Activated B cell treated with CpG ODN at 0.5 μM for 24 hours (primary cell): ENCODE data around the gene CAMK2D. TPM values are rescaled to one million over a fixed set of nuclear protein-coding genes. Genes with fewer than 3 reads are reported as not detected.

Source experiments
- ATAC-seq: fragments of 200-7000 bp; cut with Tn5 transposase; one replicate; pipeline ENCODE4 v1.10.0; 2021; ENCODE audit warnings: low read depth, mild to moderate bottlenecking, moderate library complexity
- CTCF ChIA-PET: fragments of 350-600 bp; sonication (Branson Sonifier 250); formaldehyde crosslinking; loops from one replicate; lab custom pipeline; 2021; ENCODE audit warnings: antibody characterized with exemption; lab: Charles Lee
- POLR2A ChIA-PET: fragments of 350-600 bp; sonication (Branson Sonifier 250); formaldehyde crosslinking; loops from one replicate; lab custom pipeline; 2021; ENCODE audit warnings: antibody characterized with exemption; lab: Charles Lee
- DNase-seq: peaks from one replicate; pipeline ENCODE4 v3.0.0; 2022
- H3K27ac Mint-ChIP-seq: one replicate; pipeline ENCODE4 v1.8.0; 2020; ENCODE audit warnings: mixed read lengths
- H3K27me3 Mint-ChIP-seq: one replicate; pipeline ENCODE4 v1.8.0; 2021; ENCODE audit warnings: mixed read lengths
- H3K36me3 Mint-ChIP-seq: one replicate; pipeline ENCODE4 v1.8.0; 2021; ENCODE audit warnings: low read depth, mixed read lengths
- H3K4me1 Mint-ChIP-seq: one replicate; pipeline ENCODE4 v1.8.0; 2021; ENCODE audit warnings: mixed read lengths
- H3K4me3 Mint-ChIP-seq: one replicate; pipeline ENCODE4 v1.8.0; 2020; ENCODE audit warnings: mild to moderate bottlenecking, mixed read lengths
- H3K9me3 Mint-ChIP-seq: one replicate; pipeline ENCODE4 v1.8.0; 2020; ENCODE audit warnings: mixed read lengths
- intact Hi-C: fragments of 100-400 bp; cut with micrococcal nuclease; formaldehyde crosslinking; loops from one replicate; pipeline ENCODE4 v1.15.1; 2024
- total RNA-seq: library from RNA; stranded (reverse); gene quantifications from 2 replicates; pipeline ENCODE4 v1.2.3, GENCODE V29; 2022
- TF ChIP-seq, protein P1 (sequence below): fragments of 200-600 bp; IDR thresholded peaks from one replicate; pipeline ENCODE4 v1.8.0; 2022; ENCODE audit warnings: antibody characterized with exemption, mild to moderate bottlenecking

The CAMK2D gene
- total RNA-seq, 1 donor from 2014 or later, result 72.9 TPM

DNA sequence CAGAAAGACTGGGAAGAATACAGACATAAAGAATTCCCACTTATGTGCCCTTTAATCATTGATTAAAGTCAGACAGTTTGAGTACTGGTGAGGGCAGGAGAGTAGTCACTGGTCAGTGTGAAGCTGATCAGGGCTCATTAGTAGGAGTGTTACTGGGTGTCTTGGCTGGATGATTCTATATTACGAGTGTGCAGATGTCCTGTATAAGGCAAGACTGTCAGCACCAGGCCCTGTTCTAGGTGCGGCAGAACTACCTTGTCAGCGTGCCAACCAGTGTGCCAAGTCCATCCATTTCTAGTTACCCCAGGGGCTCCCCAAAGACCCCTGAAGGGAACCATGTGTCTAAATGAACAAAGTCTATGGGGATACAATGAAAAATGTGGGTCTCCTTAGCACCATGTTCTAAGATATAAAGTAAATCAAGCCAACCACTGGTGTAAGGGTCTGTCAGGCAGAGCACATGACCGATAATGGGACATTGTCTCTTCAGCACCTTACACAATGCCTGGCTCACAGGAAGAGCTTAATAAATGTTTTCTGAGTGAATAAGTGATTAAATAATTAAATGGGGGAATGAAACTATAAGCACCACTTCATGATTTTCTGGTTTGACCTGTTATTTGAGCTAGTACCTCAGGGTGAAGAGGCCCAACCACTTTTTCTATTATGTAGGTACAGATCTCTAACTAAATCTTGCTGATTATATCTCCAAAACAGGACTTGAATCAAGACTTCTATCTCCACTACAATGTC, 205.0 kb downstream of the CAMK2D start:
- H3K27me3 Mint-ChIP-seq, result no peaks in the 10 kb centered on the region
- POLR2A ChIA-PET, result interaction anchor here (0.8 to 1.0 kb wide), 2 partner anchors 17 to 81 kb away, joined by 3 read pairs; no protein-coding TSS in a partner anchor
- DNase-seq, result no peak
- intact Hi-C loops, result no loop called here
- CTCF ChIA-PET, result interaction anchor here (0.9 to 1.8 kb wide), 3 partner anchors 9 to 118 kb away, joined by 3 to 8 read pairs (median 3); no protein-coding TSS in a partner anchor
- H3K4me3 Mint-ChIP-seq, result no peak overlapping the region
- H3K9me3 Mint-ChIP-seq, result no peaks in the 10 kb centered on the region
- TF ChIP-seq, protein P1, sequence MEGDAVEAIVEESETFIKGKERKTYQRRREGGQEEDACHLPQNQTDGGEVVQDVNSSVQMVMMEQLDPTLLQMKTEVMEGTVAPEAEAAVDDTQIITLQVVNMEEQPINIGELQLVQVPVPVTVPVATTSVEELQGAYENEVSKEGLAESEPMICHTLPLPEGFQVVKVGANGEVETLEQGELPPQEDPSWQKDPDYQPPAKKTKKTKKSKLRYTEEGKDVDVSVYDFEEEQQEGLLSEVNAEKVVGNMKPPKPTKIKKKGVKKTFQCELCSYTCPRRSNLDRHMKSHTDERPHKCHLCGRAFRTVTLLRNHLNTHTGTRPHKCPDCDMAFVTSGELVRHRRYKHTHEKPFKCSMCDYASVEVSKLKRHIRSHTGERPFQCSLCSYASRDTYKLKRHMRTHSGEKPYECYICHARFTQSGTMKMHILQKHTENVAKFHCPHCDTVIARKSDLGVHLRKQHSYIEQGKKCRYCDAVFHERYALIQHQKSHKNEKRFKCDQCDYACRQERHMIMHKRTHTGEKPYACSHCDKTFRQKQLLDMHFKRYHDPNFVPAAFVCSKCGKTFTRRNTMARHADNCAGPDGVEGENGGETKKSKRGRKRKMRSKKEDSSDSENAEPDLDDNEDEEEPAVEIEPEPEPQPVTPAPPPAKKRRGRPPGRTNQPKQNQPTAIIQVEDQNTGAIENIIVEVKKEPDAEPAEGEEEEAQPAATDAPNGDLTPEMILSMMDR, result no peak
- peaks cover 26% of the 10 kb centered on the region for H3K36me3 Mint-ChIP-seq
- peaks cover 38% of the 10 kb centered on the region for H3K4me1 Mint-ChIP-seq
- ATAC-seq, result no peak
- H3K27ac Mint-ChIP-seq, result peak overlapping the region; percentile 10

DNA sequence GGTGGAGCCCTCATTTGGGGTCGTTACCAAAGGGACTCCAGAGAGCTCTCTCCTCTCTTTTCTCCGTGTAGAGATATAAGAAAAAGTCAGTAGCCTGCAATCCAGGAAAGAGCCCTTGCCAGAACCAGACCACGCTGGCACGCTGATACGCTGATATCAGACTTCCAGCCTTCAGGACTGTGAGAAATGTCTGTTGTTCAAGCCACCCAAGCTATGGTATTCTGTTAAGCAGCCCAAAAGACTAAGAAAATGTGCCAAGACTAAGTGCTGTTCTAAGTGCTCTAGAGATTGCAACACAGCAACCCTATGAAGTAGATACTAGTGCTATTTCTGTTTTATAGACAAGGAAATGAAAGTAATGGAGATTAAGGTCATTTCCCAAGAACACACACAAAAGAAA, 205.7 kb downstream of the CAMK2D start:
- Mint-ChIP-seq H3K9me3 (no peaks in the 10 kb centered on the region), H3K4me3 (no peak overlapping the region), H3K4me1 (peaks cover 31% of the 10 kb centered on the region), H3K27me3 (no peaks in the 10 kb centered on the region), H3K36me3 (peaks cover 27% of the 10 kb centered on the region), H3K27ac (peak overlapping the region; percentile 24)
- ChIA-PET CTCF (interaction anchor here (0.7 kb wide), 1 partner anchor 8 kb away, joined by 4 read pairs; no protein-coding TSS in a partner anchor), POLR2A (no interaction called here)
- intact Hi-C loops, result no loop called here
- ATAC-seq (no peak), DNase-seq (no peak)
- TF ChIP-seq, protein P1, result no peak

DNA sequence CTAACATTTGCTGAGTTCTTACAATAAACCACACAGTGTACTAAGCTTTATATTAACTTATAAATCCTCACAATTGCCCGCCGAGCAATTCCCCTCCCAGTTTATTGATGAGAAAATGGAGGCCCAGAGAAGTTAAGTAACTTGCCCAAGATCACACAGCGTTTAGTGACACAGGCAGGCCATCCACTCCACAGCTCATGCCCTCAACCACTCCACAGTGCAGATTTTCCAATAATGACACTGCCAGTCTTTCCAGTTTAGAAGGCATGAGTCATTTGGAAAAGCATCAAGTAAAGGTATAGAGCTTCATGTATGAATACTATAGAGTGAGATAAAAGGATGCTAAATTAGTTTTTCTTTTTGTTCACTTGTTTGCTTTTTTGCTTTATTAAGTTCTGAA, 208.5 kb downstream of the CAMK2D start:
- Mint-ChIP-seq H3K27me3 (no peaks in the 10 kb centered on the region), H3K4me3 (no peak overlapping the region), H3K27ac (peak overlapping the region; percentile 42), H3K4me1 (peaks cover 33% of the 10 kb centered on the region), H3K9me3 (no peaks in the 10 kb centered on the region), H3K36me3 (peaks cover 30% of the 10 kb centered on the region)
- intact Hi-C loops, result loop anchor here (1.0 kb wide), 1 partner anchor 10 kb away; no protein-coding TSS in a partner anchor
- ATAC-seq, result no peak
- TF ChIP-seq, protein P1, result no peak
- CTCF ChIA-PET, result no interaction called here
- POLR2A ChIA-PET, result interaction anchor here (0.6 kb wide), 1 partner anchor 29 kb away, joined by 3 read pairs; no protein-coding TSS in a partner anchor
- no peak for DNase-seq

DNA sequence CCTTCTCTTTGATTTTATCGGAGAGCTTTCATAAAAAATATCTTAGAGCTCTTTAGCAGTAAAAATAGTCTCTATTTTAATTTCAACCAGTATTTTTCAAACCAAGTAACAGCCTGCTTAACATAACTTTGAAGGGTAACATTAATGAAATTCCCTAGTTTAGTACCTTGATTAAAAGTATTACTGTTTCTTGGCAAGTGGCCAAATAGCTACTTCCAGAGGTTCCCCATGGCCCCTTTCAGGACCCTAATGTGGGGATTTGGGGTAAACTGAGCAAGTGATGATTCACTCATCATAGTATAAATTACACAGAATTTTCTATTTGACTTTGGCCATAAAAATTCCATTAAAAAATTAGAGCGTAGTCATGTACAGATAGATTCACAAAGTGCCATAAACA, 211.0 kb downstream of the CAMK2D start:
- ATAC-seq (no peak), DNase-seq (no peak)
- ChIA-PET CTCF (interaction anchor here (0.6 to 1.5 kb wide), 2 partner anchors 11 to 42 kb away, joined by 3 to 5 read pairs; no protein-coding TSS in a partner anchor), POLR2A (no interaction called here)
- no peaks in the 10 kb centered on the region for H3K9me3 Mint-ChIP-seq
- peaks cover 25% of the 10 kb centered on the region for H3K36me3 Mint-ChIP-seq
- intact Hi-C loops, result no loop called here
- peaks cover 22% of the 10 kb centered on the region for H3K4me1 Mint-ChIP-seq
- H3K27me3 Mint-ChIP-seq, result no peaks in the 10 kb centered on the region
- TF ChIP-seq, protein P1, result no peak
- H3K4me3 Mint-ChIP-seq, result no peak overlapping the region
- no peak overlapping the region for H3K27ac Mint-ChIP-seq

DNA sequence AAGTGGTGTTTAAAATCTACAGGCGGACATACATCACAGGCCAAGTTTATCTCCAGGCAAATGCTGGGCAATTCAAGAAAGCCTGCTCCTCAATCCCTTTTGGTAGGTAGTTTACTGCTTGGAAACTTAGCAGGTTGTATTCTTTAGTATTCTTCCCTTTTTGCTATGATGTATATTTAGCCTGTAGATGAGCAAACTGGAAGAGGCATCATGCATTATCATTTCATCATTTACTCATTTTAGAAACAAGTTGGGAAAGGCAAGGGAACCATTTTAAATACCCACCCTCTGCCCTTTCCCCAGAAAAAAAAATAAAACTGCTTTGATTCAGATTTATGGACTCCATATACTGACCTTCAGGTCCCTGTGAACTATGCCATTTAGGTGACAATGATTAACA, 213.2 kb downstream of the CAMK2D start:
- Mint-ChIP-seq H3K36me3 (peaks cover 30% of the 10 kb centered on the region), H3K4me3 (no peak overlapping the region), H3K27me3 (no peaks in the 10 kb centered on the region), H3K27ac (peak overlapping the region; percentile 69), H3K4me1 (peaks cover 23% of the 10 kb centered on the region), H3K9me3 (no peaks in the 10 kb centered on the region)
- intact Hi-C loops, result loop anchor here (1.0 to 10.0 kb wide), 5 partner anchors 154 to 524 kb away; no protein-coding TSS in a partner anchor
- ChIA-PET POLR2A (interaction anchor here (1.0 to 3.1 kb wide), 10 partner anchors 13 to 289 kb away, joined by 3 to 86 read pairs (median 6); partner anchors contain the start of gene CAMK2D), CTCF (interaction anchor here (0.6 to 2.2 kb wide), 33 partner anchors 7 to 402 kb away, joined by 3 to 41 read pairs (median 4); no protein-coding TSS in a partner anchor)
- DNase-seq, result no peak
- TF ChIP-seq, protein P1, result no peak
- no peak for ATAC-seq
